Measurements from ENCODE around the gene SETX. TPM values are rescaled to one million over a fixed set of nuclear protein-coding genes. Genes with fewer than 3 reads are reported as not detected.

SETX gene
- total RNA-seq, 1 donor from 2014 or later, result 87.4 TPM

DNA sequence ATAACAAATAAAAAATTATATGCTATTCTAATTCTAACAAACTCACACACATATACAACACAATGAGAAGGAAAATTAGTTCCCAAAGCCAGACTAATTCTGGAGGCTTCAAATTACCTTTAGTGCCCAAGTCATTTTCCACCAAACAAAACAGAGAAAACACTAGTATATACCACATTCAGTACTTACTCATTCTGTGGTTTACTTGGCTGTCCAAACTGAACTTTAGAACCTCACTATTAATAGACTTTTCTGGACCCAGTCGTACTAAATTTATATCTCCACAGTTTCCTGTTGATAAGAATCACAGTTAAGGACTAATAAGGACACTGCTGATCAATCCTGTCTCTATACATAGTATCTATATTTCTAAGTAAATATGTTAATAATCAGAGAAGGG lies 66.4 kb downstream of the SETX start:
- peak; percentile 49 for DNase-seq (ENCODE audit: low read depth)

- no peak for DNase-seq (ENCODE audit: low read depth)
Measured at GRCh38 chr9:132287256-132287760, 67.5 kb downstream of the SETX start.

- no peak for DNase-seq (ENCODE audit: low read depth)
Measured at GRCh38 chr9:132283863-132284262, 70.9 kb downstream of the SETX start.

- DNase-seq (ENCODE audit: low read depth), result no peak
Measured at GRCh38 chr9:132283165-132283564, 71.6 kb downstream of the SETX start.

- no peak for DNase-seq (ENCODE audit: low read depth)
Measured at GRCh38 chr9:132274861-132275260, 79.9 kb downstream of the SETX start.

DNA sequence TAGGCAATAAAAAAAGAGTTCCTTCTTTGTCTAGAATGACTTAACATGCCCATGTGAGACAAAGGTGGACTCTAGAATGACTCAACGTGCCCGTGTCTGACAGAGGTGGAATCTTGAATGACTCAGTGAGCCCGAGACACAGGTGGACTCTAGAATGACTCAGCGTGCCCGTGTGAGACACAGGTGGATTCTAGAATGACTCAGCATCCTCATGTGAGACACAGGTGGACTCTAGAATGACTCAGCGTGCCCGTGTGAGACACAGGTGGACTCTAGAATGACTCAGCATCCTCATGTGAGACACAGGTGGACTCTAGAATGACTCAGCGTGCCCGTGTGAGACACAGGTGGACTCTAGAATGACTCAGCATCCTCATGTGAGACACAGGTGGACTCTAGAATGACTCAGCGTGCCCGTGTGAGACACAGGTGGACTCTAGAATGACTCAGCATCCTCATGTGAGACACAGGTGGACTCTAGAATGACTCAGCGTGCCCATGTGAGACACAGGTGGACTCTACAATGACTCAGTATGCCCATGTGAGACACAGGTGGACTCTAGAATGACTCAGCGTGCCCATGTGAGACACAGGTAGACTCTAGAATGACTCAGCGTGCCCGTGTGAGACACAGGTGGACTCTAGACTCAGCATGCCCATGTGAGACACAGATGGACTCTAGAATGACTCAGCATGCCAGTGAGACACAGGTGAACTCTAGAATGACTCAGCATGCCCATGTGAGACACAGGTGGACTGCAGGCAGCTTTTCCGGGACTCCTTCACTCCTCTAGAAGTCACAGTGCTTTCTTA lies 84.9 kb downstream of the SETX start:
- DNase-seq (ENCODE audit: low read depth), result peak; percentile 79

- peak; percentile 49 for DNase-seq (ENCODE audit: low read depth)
Measured at GRCh38 chr9:132268725-132269352, 85.9 kb downstream of the SETX start.

GRCh38 chr9:132267660-132268059 lies 87.1 kb downstream of the SETX start:
- no peak for DNase-seq (ENCODE audit: low read depth)

DNA sequence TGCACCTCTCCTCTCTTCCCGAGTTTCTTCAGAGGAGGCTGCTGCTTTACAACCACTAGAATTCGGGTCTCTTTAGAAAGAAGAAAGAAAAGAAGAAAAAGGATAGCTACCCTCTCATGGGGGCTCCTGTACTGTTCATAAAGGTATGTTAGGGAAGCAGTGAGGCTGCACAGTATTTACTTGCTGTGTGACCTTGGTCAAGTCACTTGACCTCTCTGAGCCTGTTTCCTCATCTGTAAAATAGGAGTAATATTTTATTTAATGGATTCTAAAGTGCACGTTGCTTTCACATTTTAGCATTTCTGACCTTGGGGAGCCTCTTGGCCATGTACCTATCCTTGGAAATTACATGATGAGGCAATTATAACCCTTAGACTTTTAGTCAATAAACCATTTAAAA lies 88.8 kb downstream of the SETX start:
- no peak for DNase-seq (ENCODE audit: low read depth)

DNA sequence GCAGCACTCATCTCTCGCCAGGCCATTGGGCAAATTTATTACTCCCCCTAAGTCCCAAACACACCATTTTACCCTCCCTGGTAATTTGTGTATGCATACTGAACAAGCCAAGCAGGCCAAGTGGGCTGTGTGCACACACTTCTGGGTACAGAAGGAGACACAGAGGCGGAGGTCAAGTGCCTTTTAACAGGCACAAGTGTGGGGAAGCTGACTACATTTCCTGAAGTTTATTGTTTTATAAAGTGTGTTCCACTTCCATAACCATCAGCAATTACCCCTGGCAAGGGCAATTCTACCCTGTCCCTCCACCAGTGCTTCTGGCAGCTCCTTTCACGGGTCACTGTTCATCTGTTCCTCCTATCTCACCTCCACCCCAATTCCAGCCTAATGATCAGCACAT lies 93.9 kb downstream of the SETX start:
- DNase-seq (ENCODE audit: low read depth), result no peak

DNA sequence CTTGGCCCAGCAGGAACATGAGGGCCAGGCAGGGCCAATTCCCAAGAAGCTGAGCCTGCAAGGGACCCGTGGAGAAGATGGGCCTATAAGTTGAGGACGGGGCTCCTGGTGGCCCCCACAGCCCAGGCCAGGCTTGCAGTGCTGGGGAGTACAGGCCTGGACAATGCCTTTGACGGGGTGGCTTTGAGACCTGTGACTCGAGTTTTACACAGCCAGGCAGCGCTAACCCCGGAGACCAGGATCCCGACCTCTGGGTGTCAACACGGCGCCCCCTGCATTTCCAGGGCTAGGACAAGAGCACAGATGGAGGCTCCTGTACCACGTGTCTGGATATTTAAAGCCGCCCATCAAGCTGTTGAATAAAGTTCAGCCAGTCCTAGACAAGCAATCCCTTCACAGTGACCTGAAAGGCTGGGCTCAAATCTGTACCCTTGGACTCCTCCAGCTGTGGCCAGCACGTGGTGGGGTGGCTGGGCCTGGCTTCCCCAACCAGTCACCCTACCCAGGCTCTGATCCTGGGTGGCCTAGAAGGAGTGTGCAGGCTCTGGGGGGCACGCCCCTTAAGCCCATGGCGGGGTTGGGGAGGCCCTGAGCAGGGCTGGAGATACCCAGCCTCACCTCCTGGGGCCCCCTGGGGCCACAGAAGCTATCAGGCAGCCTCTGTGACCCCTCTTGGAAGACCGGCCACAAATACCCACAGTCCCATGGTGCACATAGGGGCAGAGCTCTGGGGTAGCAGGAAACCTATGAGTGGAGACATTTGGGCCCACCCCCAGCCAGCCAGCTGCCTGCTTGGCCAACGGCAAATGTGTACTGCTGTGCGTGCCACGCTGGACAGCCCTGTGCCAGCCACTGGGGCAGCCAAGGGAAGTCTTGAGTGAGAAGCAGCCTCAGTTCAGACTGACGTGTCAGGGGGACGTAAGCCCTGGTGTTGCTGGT lies 104.2 kb downstream of the SETX start:
- no peak for DNase-seq (ENCODE audit: low read depth)

- no peak for DNase-seq (ENCODE audit: low read depth)
Measured at GRCh38 chr9:132249690-132250089, 105.1 kb downstream of the SETX start.

DNA sequence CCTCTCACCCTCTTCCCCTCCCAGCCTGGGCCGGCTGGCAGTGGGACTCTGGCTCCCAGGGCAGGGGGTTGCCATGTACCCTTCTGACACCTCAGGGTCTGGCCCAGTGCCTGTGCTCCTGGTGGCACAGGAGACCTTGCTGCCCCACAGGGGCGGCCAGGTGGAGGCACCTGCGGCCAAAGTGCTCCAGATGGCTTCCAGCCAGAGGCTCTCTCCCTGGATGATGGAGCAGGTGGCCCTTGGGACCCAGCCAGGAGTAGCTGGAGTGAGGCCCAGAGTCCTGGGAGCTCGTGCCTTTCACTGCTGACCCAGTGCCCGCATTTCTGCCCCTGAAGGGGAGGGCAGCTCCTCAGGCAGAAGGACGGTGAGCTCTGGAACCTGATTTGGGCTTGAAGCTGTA lies 105.7 kb downstream of the SETX start:
- no peak for DNase-seq (ENCODE audit: low read depth)

DNA sequence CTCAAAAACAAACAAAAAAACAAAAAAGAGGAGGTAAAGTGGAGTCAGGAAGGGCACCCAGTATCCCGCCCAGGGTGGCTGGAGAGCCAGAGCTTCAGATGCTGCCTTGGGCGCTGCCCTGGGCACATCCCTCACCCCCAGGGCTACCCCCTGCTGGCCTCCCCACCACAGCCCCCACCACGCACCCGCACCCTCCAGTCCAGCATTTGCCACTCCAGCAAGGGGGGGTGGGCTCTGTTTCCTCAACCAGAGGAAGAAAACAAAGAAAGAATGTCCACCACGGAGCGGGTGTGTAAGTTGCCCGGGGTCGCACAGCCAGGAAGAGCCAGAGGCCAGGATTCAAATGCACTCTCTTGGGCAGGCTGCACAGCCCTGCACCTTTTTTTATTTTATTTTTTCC lies 106.8 kb downstream of the SETX start:
- no peak for DNase-seq (ENCODE audit: low read depth)

- no peak for DNase-seq (ENCODE audit: low read depth)
Measured at GRCh38 chr9:132245465-132245864, 109.3 kb downstream of the SETX start.

- peak; percentile 19 for DNase-seq (ENCODE audit: low read depth)
Measured at GRCh38 chr9:132244582-132245455, 110.0 kb downstream of the SETX start.

DNA sequence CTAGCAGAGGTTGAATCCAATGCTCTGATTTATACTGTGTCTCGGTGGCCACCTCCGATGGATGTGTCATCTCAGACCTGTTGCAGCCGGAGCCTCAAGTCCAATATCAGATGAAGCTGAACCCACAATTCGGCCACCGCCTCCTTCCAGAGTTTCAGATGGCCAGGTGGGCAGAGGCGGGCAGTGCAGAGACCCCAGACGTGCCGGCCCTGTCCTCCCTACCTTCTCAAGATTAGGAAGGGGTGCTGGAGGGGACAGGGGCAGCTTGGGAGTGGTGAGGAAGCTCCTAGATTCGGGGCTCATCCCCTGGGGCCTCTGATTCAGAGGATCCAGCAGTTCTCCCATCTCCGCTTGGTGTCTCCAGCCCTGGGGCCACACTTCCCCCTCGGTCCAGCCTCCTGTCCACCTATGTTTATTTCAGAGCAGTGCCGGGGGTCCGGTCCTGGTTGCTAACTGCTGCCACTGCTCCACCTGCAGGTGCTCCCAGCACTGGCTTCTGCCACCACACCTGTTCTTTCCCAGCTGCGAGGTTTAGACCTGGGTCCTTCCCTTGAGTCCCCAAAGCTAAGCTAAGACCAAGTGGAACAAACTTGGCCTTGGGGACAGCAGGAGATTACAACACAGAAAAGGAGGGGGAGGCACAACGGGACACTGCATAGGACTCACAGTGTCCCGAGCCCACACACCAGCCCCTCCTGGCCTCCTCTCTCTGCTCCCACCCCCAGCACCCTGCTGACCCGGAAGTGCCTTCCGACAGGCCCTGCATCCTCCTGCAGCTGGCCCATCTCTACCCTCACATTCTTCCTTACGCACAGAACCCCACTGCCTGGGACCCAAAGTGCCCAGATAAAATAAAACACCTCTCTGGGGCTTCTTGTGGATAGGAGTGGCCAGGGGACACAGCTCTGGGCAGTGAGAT lies 111.4 kb downstream of the SETX start:
- DNase-seq (ENCODE audit: low read depth), result no peak

DNA sequence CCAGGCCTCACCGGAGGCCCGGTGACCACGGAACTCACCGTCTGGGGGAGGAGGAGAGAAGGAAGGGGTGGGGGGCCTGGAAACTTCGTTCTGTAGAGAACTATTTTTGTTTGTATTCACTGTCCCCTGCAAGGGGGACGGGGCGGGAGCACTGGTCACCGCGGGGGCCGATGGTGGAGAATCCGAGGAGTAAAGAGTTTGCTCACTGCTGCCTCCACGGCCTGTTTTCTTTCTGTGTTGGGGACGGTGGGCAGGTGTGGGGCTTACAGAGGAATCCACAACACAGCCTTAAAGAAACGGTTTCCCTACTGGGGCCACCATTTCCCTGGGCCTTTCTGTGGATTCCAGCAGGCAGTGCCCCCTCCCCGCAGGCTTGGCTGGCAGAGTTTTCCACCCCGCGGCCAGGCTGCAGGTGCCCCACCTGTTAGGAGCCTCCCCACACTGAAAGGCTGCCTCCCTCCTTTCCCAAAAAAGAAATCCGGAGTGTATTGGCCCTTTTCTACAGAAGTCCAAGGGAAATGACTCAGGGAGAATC lies 112.1 kb downstream of the SETX start:
- no peak for DNase-seq (ENCODE audit: low read depth)

DNA sequence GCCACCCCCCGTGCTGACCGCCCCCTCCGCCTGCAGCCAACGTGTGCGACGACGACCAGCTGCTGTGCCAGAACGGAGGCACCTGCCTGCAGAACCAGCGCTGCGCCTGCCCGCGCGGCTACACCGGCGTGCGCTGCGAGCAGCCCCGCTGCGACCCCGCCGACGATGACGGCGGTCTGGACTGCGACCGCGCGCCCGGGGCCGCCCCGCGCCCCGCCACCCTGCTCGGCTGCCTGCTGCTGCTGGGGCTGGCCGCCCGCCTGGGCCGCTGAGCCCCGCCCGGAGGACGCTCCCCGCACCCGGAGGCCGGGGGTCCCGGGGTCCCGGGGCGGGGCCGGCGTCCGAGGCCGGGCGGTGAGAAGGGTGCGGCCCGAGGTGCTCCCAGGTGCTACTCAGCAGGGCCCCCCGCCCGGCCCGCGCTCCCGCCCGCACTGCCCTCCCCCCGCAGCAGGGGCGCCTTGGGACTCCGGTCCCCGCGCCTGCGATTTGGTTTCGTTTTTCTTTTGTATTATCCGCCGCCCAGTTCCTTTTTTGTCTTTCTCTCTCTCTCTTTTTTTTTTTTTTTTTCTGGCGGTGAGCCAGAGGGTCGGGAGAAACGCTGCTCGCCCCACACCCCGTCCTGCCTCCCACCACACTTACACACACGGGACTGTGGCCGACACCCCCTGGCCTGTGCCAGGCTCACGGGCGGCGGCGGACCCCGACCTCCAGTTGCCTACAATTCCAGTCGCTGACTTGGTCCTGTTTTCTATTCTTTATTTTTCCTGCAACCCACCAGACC lies 112.8 kb downstream of the SETX start:
- no peak for DNase-seq (ENCODE audit: low read depth)

All from renal cortical epithelial cell (primary cell).